ENCODE data around the gene FKBP3. TPM values are rescaled to one million over a fixed set of nuclear protein-coding genes. Genes with fewer than 3 reads are reported as not detected.
A peak's percentile ranks its signal among the peaks of the same experiment; 100 is the strongest.

Gene FKBP3
- total RNA-seq, 1 donor from 2014 or later = 14.0 TPM

- no peak for TF ChIP-seq CTCF (IDR thresholded peaks at IDR 0.05; ENCODE audit: insufficient read depth, low read length, severe bottlenecking)
- no peaks in the 10 kb centered on the region for H3K36me3 ChIP-seq (ENCODE audit: control insufficient read depth, insufficient read depth, low read length)
- no peaks in the 10 kb centered on the region for H3K27me3 ChIP-seq (ENCODE audit: control insufficient read depth, insufficient read depth, low read length)
- DNase-seq (ENCODE audit: low read depth) (peak; percentile 51), FAIRE-seq (no peak)
- no peak overlapping the region for H3K4me3 ChIP-seq (ENCODE audit: low read depth, low read length)
These were observed 6.4 kb upstream of the FKBP3 start for GRCh38 chr14:45140661-45141187.

- Histone ChIP-seq H3K27me3 (ENCODE audit: control insufficient read depth, insufficient read depth, low read length) (no peaks in the 10 kb centered on the region), H3K4me3 (ENCODE audit: low read depth, low read length) (peak overlapping the region; percentile 71), H3K36me3 (ENCODE audit: control insufficient read depth, insufficient read depth, low read length) (no peaks in the 10 kb centered on the region)
- DNase-seq (ENCODE audit: low read depth) (no peak), FAIRE-seq (no peak)
- no peak for TF ChIP-seq CTCF (IDR thresholded peaks at IDR 0.05; ENCODE audit: insufficient read depth, low read length, severe bottlenecking)
These were observed 2.1 kb upstream of the FKBP3 start for GRCh38 chr14:45136399-45136798.

GRCh38 chr14:45135659-45136395 lies 1.5 kb upstream of the FKBP3 start, which contains the start of gene FANCM:
FANCM (plus strand) TSS chr14:45135930; CDS start chr14:45136032, 102 bp downstream.
- Histone ChIP-seq H3K36me3 (ENCODE audit: control insufficient read depth, insufficient read depth, low read length) (no peaks in the 10 kb centered on the region), H3K27me3 (ENCODE audit: control insufficient read depth, insufficient read depth, low read length) (no peaks in the 10 kb centered on the region), H3K4me3 (ENCODE audit: low read depth, low read length) (peak within 1 kb of the TSS; percentile 71)
- FAIRE-seq (no peak), DNase-seq (ENCODE audit: low read depth) (peak; percentile 95)
- TF ChIP-seq CTCF (IDR thresholded peaks at IDR 0.05; ENCODE audit: insufficient read depth, low read length, severe bottlenecking) = no peak

- no peak for TF ChIP-seq CTCF (IDR thresholded peaks at IDR 0.05; ENCODE audit: insufficient read depth, low read length, severe bottlenecking)
- no peaks in the 10 kb centered on the region for H3K27me3 ChIP-seq (ENCODE audit: control insufficient read depth, insufficient read depth, low read length)
- H3K36me3 ChIP-seq (ENCODE audit: control insufficient read depth, insufficient read depth, low read length) = no peaks in the 10 kb centered on the region
- FAIRE-seq = no peak
- H3K4me3 ChIP-seq (ENCODE audit: low read depth, low read length) = peak overlapping the region; percentile 71
- peak; percentile 34 for DNase-seq (ENCODE audit: low read depth)
These were observed 875 bp upstream of the FKBP3 start for GRCh38 chr14:45135156-45135555.

- FAIRE-seq (no peak), DNase-seq (ENCODE audit: low read depth) (no peak)
- Histone ChIP-seq H3K4me3 (ENCODE audit: low read depth, low read length) (peak overlapping the region; percentile 71), H3K27me3 (ENCODE audit: control insufficient read depth, insufficient read depth, low read length) (no peaks in the 10 kb centered on the region), H3K36me3 (ENCODE audit: control insufficient read depth, insufficient read depth, low read length) (no peaks in the 10 kb centered on the region)
- no peak for TF ChIP-seq CTCF (IDR thresholded peaks at IDR 0.05; ENCODE audit: insufficient read depth, low read length, severe bottlenecking)
These were observed 614 bp downstream of the FKBP3 start for GRCh38 chr14:45133683-45134050.

Measured in bronchial epithelial cell (primary cell).